Gastrocnemius medialis (tissue), 4 donors: ENCODE data around the gene GTF2H2C. TPM values are rescaled to one million over a fixed set of nuclear protein-coding genes. Genes with fewer than 3 reads are reported as not detected.

Source experiments
- ATAC-seq, 2 donors: fragments of 150-250 bp; one replicate each; pipeline ENCODE4 v1.9.1; 2016
- DNase-seq, 2 donors: peaks; one replicate each; pipeline ENCODE4 v3.0.0-alpha.2; 2019
- H3K27ac ChIP-seq, 4 donors: fragments of 200-600 bp; sonication (generic); 1 replicate in 1 of 4; 2 replicates in 3 of 4; pipeline ENCODE4 v1.5.1; 2016 to 2018; ENCODE audit warnings: mild to moderate bottlenecking in 2 of 4, moderate library complexity in 1 of 4
- H3K27me3 ChIP-seq, 3 donors: fragments of 200-600 bp; sonication (generic) in 2 of 3; 1 replicate in 1 of 3; 2 replicates in 2 of 3; pipeline versions ENCODE4 v1.5.1 to v1.6.0; 2016 to 2019; ENCODE audit warnings: mild to moderate bottlenecking in 1 of 3, moderate library complexity in 1 of 3
- H3K36me3 ChIP-seq, 2 donors: fragments of 200-600 bp; sonication (generic) in 1 of 2; one replicate each; pipeline ENCODE4 v1.5.1; 2017 to 2018
- H3K4me1 ChIP-seq, 2 donors: fragments of 200-600 bp; sonication (generic) in 1 of 2; one replicate each; pipeline ENCODE4 v1.5.1; 2016 to 2017; ENCODE audit warnings: mild to moderate bottlenecking in 2 of 2
- H3K4me3 ChIP-seq, 4 donors: fragments of 200-600 bp; sonication (generic) in 3 of 4; 1 replicate in 1 of 4; 2 replicates in 3 of 4; pipeline ENCODE4 v1.5.1; 2016 to 2019; ENCODE audit warnings: mild to moderate bottlenecking in 2 of 4
- H3K9me3 ChIP-seq, 3 donors: fragments of 200-600 bp; sonication (generic) in 2 of 3; 1 replicate in 1 of 3; 2 replicates in 2 of 3; pipeline ENCODE4 v1.5.1; 2016 to 2019
- POLR2A ChIP-seq, 2 donors: fragments of 450-650 bp; IDR thresholded peaks; one replicate each; pipeline ENCODE4 v1.6.1; 2017; ENCODE audit warnings: antibody characterized with exemption in 2 of 2, mild to moderate bottlenecking in 2 of 2, moderate library complexity in 2 of 2
- in situ Hi-C, 4 donors: fragments of 200-750 bp; cut with MboI; loops; one replicate each; pipeline versions ENCODE4 v1.15.0 to v1.8.0; 2017; ENCODE audit warnings: low sequenced_read_pairs in 4 of 4
- intact Hi-C: fragments of 100-400 bp; cut with DNase I; formaldehyde crosslinking; loops from one replicate; pipeline ENCODE4 v1.15.1; 2023; ENCODE audit warnings: low total_unique reads
- total RNA-seq, 4 donors: library from RNA; depleted of rRNA; stranded (reverse); fragments of >200 nt; gene quantifications; one replicate each; pipeline versions ENCODE4 v1.1.0 to v1.2.3, GENCODE V29; 2016
- TF ChIP-seq, protein P1 (sequence below), 5 experiments: fragments of 450-650 bp in 3 of 5; fragments of 200-600 bp in 2 of 5; sonication (generic) in 2 of 5; IDR thresholded peaks in 4 of 5; conservative IDR thresholded peaks in 1 of 5; 1 replicate in 4 of 5; 2 replicates in 1 of 5; pipeline ENCODE4 v1.5.1; 2016 to 2019; ENCODE audit warnings: antibody characterized with exemption in 5 of 5, mild to moderate bottlenecking in 3 of 5, moderate library complexity in 3 of 5

GTF2H2C gene
- total RNA-seq, 4 donors from 2014 or later: 9.4 to 17.0 (median 11.1) TPM

DNA sequence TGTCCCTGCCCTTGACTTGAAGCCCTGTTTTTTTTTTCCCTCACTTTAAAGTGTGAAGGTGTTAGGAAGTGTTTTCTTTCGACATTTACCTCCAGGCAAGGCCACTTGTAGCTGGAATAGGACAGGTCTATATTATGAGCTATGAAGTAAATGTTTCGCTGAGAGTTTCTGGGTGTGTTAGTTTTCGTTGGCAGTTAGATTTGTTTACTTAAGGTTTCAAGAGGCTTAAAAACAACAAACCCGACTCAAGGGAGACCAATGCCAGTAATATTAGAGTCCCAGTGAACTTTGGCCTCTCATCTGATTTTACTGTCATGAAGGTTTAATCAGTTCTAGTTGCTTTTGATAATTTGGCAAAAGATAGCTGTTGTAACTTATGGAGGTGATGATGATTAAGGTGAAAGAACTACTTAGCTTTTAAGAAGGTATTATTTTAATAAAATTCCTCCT lies 42.2 kb upstream of the GTF2H2C start:
- intact Hi-C loops: no loop called here
- H3K9me3 ChIP-seq: no peaks in the 10 kb centered on the region
- DNase-seq (no peak), ATAC-seq (no peak)
- no peak overlapping the region for H3K27ac ChIP-seq
- TF ChIP-seq, protein P1, sequence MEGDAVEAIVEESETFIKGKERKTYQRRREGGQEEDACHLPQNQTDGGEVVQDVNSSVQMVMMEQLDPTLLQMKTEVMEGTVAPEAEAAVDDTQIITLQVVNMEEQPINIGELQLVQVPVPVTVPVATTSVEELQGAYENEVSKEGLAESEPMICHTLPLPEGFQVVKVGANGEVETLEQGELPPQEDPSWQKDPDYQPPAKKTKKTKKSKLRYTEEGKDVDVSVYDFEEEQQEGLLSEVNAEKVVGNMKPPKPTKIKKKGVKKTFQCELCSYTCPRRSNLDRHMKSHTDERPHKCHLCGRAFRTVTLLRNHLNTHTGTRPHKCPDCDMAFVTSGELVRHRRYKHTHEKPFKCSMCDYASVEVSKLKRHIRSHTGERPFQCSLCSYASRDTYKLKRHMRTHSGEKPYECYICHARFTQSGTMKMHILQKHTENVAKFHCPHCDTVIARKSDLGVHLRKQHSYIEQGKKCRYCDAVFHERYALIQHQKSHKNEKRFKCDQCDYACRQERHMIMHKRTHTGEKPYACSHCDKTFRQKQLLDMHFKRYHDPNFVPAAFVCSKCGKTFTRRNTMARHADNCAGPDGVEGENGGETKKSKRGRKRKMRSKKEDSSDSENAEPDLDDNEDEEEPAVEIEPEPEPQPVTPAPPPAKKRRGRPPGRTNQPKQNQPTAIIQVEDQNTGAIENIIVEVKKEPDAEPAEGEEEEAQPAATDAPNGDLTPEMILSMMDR (IDR thresholded peaks at IDR 0.05 in 4 of 5, conservative IDR thresholded peaks at IDR 0.05 in 1 of 5): no peak
- TF ChIP-seq POLR2A (IDR thresholded peaks at IDR 0.05): no peak
- H3K4me3 ChIP-seq: no peak overlapping the region
- no peaks in the 10 kb centered on the region for H3K27me3 ChIP-seq
- H3K36me3 ChIP-seq: no peaks in the 10 kb centered on the region
- H3K4me1 ChIP-seq: no peaks in the 10 kb centered on the region
- in situ Hi-C loops: no loop called here

DNA sequence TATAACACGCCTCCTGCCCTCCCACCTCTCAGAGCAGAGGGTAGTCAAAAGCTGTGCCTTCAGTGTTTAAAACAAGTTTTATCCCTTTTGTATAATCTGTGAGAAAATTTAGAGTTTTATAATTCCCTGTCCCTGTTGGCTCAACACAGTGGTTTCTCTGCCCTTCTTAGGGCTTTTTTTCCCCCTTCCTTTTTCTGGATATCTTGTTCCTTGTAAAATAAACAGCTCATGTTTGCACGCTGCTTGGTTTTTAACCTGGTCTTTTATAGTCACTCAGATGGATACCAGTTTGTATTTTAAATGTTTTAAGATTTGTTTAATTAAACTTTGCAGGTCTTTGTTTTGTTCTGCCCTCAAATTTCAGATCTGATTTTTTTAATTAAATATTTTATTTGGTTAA lies 40.7 kb upstream of the GTF2H2C start:
- H3K4me1 ChIP-seq: no peaks in the 10 kb centered on the region
- in situ Hi-C loops (no loop called here), intact Hi-C loops (no loop called here)
- no peak overlapping the region for H3K27ac ChIP-seq
- TF ChIP-seq POLR2A (IDR thresholded peaks at IDR 0.05): no peak
- TF ChIP-seq, protein P1 (IDR thresholded peaks at IDR 0.05 in 4 of 5, conservative IDR thresholded peaks at IDR 0.05 in 1 of 5): no peak
- no peaks in the 10 kb centered on the region for H3K9me3 ChIP-seq
- H3K36me3 ChIP-seq: no peaks in the 10 kb centered on the region
- no peak for DNase-seq
- H3K27me3 ChIP-seq: no peaks in the 10 kb centered on the region
- no peak overlapping the region for H3K4me3 ChIP-seq
- ATAC-seq: no peak

DNA sequence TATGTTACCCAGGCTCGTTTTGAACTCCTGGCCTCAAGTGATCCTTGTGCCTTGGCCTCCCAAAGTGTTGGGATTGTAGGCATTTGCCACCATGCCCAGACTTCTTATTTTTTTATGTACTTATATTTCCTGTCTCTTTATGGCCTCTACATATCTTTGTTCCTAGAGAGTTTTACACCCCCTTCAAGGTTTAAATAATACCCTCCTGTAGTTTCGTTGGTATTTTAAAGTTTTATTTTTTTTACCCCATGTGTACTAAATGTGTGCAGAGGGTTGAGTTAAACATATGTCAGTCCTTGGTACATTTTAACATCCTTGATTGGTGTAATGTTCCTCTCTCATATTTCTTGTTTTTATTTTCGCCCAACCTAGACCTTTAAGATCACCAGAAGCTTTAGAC lies 38.0 kb upstream of the GTF2H2C start:
- Histone ChIP-seq H3K36me3 (no peaks in the 10 kb centered on the region), H3K4me3 (no peak overlapping the region), H3K9me3 (no peaks in the 10 kb centered on the region), H3K4me1 (no peaks in the 10 kb centered on the region), H3K27ac (no peak overlapping the region), H3K27me3 (no peaks in the 10 kb centered on the region)
- no peak for TF ChIP-seq POLR2A (IDR thresholded peaks at IDR 0.05)
- TF ChIP-seq, protein P1 (IDR thresholded peaks at IDR 0.05 in 4 of 5, conservative IDR thresholded peaks at IDR 0.05 in 1 of 5): no peak
- DNase-seq: no peak
- in situ Hi-C loops (loop anchor here in 1 of 4 donors (10.0 kb wide), 1 partner anchor 457 kb away; no protein-coding TSS in a partner anchor), intact Hi-C loops (no loop called here)
- ATAC-seq: no peak

DNA sequence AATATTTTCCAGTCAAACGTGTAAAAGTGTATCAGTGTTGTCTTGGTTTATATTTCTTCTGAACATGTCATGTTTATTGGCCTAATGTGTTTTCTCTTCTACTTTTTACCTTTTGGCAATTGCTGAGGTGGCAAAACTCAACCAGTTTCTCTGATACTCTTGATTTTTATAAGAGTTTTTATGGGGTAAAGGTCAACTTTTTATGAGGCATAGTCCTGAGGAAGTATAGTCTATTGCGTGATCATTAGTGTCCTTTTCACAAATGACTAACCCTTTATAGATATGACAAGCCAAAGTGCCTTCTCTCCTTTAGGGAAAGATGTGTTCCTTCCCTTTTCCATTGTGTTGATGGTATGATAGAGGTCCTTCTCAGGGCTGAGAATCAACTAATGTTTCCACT lies 34.5 kb upstream of the GTF2H2C start:
- DNase-seq (no peak), ATAC-seq (no peak)
- intact Hi-C loops: no loop called here

More for the DNA sequence above, 34.5 kb upstream of the GTF2H2C start:
- H3K27me3 ChIP-seq: no peaks in the 10 kb centered on the region
- no peaks in the 10 kb centered on the region for H3K4me1 ChIP-seq
- TF ChIP-seq, protein P1 (IDR thresholded peaks at IDR 0.05 in 4 of 5, conservative IDR thresholded peaks at IDR 0.05 in 1 of 5): no peak
- no peak for TF ChIP-seq POLR2A (IDR thresholded peaks at IDR 0.05)
- H3K9me3 ChIP-seq: no peaks in the 10 kb centered on the region
- H3K4me3 ChIP-seq: no peak overlapping the region
- no peak overlapping the region for H3K27ac ChIP-seq
- H3K36me3 ChIP-seq: no peaks in the 10 kb centered on the region
- in situ Hi-C loops: loop anchor here in 1 of 4 donors (10.0 kb wide), 1 partner anchor 461 kb away; no protein-coding TSS in a partner anchor
